HG03432 (cell line): ENCODE data around the gene PTPRT.
"Not testable (repeated sequence)": the region's sequence is repeated elsewhere in the genome, so short reads cannot be mapped to it uniquely, and the experiment has no call there.

ENCODE experiments used
- ATAC-seq: cut with Tn5 transposase; IDR thresholded peaks from one replicate; pipeline ENCODE4 v1.9.1; 2021; ENCODE audit warnings: mild to moderate bottlenecking, moderate library complexity; ENCODE audit not compliant: unreplicated experiment

Gene PTPRT

DNA sequence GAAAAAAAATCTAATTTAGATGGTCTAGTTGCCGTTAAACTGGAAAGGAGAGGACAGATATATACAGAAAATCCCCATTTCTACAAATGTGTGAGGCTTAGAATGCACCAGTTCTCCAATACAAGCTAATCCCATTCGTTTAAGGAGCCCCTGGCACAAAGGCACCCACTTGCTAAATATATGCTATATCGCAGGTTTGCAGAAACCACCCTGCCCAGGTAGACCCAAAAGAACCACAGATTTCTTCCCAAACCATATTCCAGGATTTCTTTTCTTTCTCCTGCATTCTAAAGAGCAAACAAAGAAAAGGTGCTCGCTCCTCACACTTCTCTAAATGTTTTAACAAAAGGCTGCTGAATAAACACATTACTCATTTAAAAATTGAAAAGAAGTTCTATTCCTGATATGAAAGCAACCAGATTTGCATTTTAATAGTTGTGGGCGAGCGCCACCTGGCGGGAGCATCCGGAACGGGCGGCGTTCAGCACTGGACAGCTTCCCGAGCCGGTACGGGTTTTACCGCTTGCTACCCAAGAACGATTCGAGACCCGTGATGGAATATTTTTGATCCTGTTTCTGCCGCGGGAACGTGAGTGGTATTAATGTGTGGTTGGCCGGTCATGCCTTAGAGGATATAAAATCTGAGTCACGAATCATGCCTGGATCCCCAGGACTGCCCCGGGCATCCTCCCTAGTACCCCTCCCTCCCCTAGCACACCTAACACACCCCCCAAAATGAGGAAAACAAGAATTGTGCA is 2.1 kb downstream of the PTPRT start:
- no peak for ATAC-seq

DNA sequence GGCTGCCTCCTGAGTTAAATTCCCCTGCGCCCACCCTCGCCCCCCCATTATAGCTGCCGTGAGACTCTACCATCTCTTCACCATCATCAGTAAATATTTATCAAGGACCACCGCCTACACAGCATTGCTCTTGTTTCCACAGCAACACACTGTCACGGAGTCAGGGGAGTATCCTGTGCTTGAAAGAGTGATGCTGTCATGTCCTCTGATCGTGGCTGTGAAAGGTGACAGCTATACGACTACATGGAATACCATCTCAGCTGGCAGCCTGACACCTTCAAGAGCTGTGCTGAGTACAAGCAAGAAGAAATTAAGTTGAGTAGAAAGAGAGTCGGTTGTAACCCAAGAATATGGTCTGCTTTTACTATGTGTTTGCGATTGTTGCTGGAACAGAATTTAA is 3.4 kb downstream of the PTPRT start:
- ATAC-seq = no peak

DNA sequence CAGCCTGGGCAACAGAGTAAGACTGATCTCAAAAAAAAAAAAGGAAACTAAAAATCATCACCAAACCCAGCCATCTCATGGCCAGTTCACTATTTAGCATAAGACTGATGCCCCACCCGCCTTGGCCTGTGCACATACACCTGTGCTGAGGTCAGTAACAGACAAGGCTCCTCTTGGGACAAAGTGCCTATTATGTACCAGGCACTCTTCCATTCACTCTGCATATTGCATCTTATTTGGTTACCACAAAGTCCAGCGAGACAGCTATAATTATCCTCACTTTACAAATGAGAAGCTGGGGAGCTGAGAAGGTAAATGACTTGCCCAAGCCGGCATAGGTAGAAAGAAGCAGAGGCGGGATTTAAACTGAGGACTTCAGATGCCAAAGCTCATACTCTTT is 3.8 kb downstream of the PTPRT start:
- no peak for ATAC-seq

DNA sequence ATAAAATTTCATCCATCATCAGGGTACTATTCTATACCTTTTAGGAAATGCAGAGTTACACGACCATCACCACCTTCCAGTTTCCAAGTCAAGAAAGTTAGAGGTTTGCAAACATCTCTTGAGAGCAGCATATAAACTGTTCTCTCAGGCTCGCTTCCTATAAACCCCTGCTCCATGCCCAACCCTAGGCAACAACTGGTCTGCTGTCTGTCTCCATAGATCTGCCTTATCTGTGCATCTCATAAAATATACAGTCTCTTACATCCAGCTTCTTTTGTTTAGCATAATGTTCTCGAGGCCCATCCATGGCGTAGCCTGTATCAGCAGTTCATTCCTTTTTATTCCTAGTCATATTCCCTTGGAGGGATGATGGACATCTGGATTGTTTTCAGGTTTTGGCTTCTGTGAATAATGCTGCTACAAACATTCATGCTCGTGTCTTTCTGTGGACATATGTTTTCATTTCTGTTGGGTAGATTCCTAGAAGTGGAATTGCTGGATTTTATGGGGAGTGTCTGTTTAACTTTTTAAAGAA is 6.1 kb downstream of the PTPRT start:
- no peak for ATAC-seq

DNA sequence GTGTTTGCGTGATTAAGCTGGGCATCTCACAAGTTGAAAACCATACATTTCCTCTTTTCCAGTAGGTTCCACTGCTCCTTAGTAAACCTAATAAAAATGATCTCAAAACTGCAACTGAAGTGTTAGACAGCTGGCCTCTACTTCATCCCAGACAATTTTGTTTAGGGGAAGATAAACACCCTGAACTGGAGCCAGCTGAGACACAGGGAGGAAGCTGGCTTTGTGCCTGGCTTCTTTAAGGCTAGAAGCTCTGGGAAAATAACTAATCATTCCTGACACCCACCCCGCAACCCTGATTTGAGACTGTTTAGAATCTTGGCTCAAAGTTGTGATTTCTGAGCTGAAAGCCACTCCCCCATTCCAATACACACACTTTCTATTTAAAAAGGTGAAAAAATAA is 11.6 kb downstream of the PTPRT start:
- no peak for ATAC-seq

DNA sequence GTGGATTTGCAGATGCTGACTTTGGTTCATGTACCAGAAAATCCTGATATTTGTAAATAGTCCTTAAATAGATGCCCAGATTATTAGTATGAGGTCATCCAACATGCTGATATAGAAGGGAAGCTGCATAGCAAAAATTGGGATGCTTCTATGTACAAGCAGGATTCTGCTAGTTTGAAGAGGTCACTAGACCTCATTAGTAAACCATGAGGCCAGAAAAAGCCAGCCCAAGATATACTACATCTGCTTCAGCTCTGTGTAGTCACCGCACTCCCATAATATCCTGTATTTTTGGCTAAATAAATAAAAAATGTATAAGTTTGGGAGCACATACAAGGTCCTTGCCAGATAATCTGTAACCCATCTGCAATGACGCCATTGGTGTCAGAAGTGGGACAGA is 13.0 kb downstream of the PTPRT start:
- no peak for ATAC-seq

DNA sequence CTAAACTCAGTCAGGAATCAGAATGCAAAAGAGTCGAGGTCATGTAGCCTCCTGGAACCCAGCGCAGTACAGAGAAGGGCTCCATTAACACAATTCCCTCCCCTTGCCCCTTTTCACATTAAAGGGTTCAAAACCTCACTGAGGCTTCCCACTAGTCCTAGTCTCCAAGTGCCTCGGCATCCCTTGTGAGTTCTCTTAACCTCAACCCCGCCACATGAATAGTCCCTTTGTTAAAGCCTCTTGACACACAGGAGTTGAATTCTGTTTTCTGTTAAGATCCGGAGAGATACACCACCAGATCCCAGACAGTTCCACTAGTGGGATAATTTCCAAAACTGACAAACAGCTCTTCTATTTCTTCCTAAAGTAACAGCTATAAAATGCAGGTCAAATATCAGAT is 17.8 kb downstream of the PTPRT start:
- no peak for ATAC-seq

DNA sequence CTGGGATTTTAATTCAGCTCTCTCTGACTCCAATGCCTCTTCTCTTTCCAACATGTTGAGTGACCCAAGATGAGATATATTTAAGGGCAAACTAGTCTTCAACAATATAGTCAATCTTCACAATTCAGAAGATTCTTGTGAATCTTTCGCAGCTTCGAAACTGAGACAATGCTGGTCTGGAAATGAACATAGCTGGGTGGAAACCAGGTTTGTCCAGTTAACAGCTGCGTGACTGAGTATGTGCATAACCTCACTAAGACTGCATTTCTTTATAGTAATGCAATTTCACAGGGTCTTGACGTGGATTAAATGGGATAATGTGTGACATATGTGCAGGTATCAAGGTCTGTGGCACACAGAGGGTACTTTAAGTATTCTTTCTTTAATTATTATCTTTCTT is 18.9 kb downstream of the PTPRT start:
- ATAC-seq = no peak

DNA sequence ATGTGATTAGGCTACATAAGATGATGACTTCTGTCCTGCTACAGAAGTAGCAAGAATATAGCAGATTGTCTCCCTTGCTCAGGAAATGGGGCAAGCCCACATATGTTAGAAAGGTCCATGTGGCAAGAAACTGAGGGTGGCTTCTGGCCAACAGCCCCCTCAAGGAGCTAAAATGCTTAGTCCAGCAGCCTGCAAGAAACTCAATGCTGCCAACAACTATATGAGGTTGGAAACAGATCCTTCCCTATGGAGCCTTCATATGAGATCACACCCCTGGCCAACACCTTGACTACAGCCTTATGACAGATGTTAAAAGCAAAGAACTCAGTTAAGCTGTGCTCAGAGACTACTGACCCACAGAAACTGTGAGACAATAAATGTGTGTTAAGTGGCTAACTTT is 22.1 kb downstream of the PTPRT start:
- ATAC-seq = no peak

DNA sequence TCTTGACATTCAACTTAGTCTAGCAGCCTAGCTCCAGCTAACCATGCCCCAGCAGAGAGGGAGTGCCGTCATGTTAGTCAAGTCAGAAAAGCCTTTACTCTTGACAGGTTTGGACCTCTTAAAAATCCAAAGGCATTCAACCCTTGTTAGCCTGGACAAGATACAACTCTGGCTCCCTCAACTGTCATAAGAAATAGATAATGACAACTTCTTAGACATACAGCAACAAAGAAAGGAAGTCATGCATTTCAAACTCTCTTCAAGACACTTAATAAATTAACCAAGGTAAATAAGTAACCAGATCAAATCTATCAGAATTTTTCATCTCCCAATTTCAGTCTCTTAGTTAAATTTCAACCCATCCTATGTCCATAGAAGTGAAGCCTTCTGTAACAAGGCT is 22.7 kb downstream of the PTPRT start:
- ATAC-seq = no peak

DNA sequence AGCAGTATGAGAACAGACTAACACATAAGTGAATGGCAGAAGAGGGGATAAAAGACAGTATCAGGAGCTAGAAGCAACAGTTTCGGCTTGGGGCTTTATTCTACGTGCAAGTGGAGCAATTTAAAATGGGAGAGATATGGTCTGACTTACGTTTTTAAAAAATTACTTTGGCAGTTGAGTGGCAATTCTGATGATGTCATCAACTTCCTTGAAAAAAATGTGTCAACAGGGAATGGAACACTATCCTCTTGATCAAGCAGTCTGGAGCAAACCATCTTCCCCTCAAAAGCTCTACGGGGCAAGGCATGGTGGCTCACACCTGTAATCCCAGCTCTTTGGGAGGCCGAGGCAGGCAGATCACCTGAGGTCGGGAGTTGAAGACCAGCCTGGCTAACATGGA is 24.1 kb downstream of the PTPRT start:
- ATAC-seq = no peak

DNA sequence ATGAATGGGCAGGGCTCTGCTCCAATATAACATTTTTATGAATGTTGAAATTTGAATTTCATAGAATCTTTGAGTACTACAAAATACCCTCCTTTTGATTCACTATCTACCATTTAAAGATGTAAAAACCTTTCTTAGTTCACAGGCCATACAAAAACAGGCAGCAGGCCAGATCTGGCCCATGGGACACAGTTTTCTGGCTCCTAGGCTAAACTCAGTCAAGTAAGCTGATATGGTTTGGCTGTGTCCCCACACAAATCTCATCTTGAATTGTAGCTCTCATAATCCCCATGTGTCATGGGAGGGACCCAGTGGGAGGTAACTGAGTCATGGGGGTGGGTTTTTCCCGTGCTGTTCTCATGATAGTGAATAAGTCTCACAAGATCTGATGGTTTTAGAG is 25.0 kb downstream of the PTPRT start:
- not testable (repeated sequence) for ATAC-seq

DNA sequence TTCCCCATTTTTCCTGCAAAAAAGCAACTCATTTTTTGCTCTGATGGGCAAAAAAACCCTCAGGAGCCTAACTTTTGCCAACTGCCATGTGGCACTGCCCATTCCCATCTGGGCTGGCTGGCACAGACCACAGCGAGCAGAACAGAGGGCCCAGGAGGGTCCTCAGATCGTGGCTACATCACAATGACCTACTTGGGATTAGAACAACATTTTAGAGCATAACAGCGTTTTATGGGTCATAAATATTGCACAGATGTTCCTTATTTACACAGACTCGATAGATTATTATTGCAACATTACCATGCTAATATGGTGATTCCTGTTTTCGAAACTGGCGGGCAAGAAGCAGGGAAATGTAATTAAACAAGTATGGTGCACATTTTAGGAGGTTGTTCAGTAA is 28.0 kb downstream of the PTPRT start:
- no peak for ATAC-seq

DNA sequence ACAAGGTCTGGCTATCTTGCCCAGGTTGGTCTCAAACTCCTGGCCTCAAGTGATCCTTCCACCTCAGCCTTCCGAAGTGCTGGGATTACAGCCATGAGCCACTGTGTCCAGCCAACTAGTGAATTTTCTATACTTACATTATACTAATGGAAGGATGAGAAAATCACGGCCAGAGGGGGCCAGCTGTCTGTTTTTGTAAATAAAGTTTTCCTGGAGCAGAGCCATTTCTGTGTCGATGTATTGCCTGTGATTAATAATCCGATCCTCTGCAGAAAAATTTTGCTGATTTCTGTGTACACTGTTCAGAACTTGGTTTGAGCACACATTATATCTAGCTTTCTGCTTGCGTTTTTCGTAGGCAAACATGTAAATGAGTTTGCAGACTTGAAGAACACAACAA is 28.8 kb downstream of the PTPRT start:
- no peak for ATAC-seq

DNA sequence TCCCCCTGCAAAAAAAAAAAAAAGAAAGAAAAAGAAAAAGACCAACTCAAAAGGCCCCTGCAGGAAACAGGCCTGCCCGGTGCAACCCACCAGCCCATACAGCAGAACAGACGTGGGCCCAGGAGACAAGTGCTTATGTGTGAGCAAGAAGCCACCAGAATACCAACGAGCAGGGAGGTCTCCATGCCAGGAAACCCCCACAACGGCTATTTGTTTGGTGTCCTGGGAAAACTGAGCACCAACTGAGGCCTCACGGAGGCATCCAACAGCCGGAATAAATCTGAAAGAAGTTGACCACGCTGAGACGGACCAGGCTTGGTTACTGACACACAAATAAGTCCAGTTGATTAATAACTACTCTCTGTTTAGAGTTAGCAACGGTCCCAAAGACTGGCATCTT is 29.7 kb downstream of the PTPRT start:
- no peak for ATAC-seq

DNA sequence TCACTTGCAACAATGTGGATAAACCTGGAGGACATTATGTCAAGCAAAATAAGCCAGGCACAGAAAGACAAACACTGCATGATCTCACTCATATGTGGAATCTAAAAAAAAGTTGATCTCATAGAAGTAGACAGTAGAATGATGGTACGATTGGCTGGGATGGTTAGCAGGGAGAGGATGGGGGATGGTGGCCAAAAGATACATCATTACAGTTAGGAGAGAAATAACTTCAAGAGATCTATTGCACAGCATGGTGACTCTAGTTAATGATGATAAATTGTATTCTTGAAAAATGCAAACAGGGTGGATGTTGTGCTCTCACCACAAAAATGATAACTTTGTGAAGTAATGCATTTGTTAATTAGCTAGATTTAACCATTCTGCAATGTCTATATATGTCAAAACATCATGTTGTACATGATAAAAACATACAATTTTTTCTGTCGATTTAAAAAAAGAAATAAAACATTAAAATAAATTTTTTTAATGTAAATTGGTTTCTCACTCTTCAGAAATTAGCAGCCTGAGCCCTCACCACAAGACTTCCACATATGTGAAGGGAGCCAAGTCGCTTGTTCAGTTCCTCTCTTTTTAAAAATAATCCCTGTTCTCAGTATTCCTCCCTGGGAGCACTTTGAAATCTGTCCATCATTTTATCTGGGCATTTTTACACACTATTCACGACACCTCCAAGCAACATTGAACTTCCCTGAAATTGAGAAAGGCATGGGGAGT is 34.2 kb downstream of the PTPRT start:
- no peak for ATAC-seq

DNA sequence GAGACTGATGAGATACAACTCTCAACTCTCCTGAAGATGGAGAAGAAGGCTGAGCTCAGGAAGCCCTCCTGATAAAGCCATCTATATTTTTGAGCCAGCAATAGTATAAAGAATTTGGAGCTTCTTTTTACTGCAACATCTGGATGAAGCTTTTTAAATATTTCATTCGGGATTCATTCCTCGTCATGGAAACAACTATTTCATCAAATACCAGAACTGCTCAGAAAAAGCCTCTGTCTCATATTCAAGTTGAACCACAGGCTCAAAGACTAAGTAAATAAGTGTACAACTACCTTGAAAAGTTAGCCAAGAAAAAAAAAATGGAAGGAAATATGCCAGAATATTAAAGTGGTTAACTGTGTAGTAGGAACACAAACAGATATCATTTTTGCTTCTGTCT is 37.8 kb downstream of the PTPRT start:
- no peak for ATAC-seq

DNA sequence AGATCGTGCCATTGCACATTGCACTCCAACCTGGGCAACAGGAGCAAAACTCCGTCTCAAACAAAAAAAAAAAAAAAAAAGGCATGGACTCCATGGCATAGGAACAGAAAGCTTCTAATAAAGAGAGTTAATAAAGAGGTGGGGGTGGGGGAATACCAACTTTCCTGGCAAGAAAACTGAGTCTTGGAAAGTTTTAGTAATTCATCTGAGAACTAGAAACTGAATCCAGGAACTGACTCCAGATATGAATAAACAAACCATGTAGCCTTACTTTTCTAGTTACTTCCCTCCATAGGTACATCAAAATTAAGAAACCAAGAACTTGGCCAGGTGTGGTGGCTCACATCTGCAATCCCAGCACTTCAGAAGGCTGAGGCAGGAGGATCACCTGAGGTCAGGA is 38.5 kb downstream of the PTPRT start:
- ATAC-seq = no peak

DNA sequence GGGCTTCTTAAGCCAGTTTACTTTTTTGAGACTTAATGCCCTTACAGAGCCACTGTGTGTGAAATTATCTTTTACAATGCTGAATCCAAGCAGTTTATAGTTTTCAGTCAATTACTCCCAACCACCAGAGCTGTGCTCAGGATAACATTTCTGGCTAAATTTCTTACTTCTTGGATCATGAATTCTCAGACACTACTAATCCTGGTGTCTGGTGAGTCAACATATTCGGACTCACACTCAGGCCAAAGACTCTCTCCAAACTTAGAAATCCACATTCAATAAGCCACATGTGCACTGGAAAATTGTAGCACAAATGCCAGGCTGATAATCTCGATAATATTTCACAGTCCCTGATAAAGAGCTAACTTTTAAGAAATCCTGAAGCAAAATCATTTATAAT is 49.0 kb downstream of the PTPRT start:
- ATAC-seq = no peak

DNA sequence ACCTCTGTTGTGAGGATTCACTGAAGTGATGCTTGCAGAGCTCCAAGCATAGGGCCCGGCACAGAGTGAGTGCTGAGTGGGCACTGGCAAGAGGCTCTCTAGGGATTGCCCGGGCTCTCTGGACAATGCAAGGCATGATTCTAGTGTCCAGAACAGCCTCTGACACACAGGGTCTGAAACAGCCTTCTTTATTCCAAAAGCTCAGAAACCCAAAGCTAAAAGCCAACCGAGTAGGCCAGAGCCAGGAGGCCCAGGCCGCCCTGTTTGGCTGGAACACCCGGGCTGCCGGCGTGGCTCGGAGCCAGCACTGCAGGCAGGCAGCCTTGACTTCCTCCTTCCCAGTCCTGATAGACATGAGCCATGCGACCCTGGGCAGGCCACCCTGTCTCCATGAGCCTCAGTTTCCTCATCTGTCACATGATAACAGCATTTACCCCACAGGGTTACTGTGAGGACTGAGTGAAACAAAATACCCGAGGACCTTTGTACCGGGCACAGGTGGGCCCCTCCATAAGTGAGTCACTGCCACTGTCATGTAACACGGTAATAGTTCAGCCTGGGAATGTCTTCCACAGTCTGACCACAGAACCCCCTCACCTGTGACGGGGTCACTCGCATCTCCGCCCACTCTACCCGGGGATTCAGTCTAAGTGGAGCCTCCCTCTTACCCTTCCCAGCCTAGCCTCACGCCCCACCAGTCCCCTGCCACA is 51.5 kb downstream of the PTPRT start:
- no peak for ATAC-seq

DNA sequence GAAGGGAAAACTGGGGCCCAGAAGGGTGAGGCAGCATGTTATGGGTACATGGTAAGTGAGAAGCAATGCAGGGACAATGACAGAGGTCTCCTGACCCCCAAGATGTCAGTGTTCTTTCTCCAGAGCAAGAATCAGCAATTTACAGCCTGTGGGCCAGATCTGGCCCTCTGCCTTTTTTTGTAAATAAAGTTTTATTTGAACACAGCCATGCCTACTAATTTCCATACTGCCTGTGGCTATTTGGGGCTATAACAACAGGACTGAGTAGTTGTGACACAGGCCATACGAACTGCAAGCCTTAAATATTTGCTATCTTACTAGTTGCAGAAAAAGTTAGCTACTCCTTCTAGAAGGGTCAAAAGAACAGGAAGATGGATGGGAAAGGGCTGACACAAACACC is 52.5 kb downstream of the PTPRT start:
- ATAC-seq = no peak

DNA sequence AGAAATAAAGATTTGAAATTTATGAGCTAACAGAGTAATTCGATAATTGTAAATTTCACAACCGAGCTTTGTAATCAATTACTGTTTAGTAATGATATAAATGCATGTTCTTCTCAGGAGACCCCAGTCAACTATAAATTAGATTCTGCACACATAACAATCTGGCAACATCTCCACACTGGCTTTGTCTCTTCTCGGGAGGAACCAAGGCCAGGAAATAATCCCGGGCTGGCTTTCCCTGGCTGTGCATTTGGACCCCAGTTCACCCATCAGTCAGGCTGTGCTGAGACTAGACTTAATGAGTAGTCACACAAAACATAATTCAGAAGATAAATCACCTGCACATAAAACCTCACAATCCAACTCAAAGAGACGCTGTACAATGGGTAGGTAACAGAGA is 65.5 kb downstream of the PTPRT start:
- ATAC-seq = no peak
